DLD1 (cell line): ENCODE data around the gene ZDHHC16.
"Not testable (repeated sequence)": the region's sequence is repeated elsewhere in the genome, so short reads cannot be mapped to it uniquely, and the experiment has no call there.

Source experiments
- in situ Hi-C: cut with HindIII; loops from 2 replicates; pipeline ENCODE4 v1.10.0; 2017; ENCODE audit warnings: low sequenced_read_pairs

The ZDHHC16 gene

DNA sequence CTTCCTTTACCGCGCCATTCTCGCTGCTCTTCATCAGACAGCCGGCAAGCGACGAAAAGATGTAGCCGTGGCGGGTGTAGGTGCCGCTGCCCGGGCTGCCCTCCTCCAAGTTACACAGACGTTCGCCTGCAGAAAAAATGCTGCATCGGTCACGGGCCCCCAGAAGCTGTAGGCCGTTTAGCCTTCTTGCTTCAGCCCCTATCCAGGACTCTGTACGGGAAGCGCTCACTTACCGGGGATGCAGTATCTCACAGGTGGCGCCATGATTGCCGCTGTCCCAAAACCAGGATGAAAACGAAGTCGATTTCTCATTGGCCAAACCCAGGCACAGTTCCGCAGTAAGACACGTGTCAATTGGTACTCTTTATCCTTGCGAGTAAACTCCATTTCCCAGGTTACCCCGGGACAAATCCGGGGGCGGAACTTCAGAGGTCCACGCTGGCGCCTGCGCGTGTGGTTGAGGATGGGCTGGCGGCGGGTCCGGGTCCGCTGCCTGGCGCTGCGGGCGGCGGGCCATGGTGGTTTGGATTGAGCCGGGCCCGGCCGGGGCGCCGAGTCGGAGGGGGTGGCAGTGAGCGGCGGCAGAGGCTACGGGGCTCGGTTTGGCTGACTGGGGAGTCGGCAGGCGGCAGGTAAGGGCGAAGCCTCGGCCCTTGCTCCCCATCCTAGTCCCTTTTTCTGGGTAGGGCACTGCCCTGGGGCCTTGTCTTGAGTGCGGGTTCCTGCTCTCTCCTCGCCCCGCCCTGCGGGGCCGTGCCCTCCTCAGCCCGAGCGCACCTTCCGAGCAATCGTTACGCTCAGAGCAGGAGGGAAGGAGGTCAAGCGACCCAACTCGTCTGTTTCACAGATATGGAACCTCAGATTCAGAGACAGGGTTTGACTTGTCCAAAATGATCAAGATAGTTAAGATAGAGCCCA lies at the start of gene ZDHHC16, which contains the start of gene EXOSC1:
Gene ZDHHC16, plus strand, starts transcription at position 454 of the 918 bp plus-strand sequence. CDS start 5,501 bp downstream, outside the sequence.
Gene EXOSC1, minus strand, starts transcription at position 285 of the 918 bp plus-strand sequence. Its CDS starts 21 bp downstream, at position 264.
- in situ Hi-C loops: no loop called here

DNA sequence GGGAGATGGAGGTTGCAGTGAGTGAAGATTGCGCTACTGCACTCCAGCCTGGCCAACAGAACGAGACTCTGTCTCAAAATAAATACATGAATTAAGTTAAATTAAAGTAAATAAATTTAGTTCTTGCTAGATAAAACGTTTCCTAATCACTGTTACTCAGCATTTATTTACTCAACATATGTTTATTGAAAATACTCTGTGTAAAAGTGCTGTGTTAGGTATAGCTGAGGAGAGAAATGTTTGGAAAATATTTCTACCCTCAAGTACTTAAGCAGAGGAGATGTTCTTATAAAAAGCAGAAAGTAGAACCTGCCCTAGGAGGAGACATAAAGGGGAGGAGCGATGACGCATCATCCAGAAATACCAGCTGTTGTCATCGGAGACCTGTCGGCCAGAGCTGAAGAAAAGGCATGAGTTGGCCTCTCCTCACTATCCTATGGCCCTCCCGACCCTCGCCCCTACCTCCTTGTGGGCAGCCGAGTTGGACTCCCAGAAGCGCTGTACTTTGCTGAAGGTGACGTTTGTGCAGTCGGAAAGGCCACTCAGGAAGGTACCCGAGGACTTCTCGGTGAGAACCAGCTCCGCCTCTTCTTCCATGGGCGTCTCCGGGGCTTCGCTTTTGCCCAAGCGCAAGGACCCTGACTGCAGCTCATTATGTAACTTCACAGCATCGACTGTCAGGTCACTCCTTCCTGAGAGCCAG lies 46.0 kb upstream of the ZDHHC16 start:
- in situ Hi-C loops: no loop called here

DNA sequence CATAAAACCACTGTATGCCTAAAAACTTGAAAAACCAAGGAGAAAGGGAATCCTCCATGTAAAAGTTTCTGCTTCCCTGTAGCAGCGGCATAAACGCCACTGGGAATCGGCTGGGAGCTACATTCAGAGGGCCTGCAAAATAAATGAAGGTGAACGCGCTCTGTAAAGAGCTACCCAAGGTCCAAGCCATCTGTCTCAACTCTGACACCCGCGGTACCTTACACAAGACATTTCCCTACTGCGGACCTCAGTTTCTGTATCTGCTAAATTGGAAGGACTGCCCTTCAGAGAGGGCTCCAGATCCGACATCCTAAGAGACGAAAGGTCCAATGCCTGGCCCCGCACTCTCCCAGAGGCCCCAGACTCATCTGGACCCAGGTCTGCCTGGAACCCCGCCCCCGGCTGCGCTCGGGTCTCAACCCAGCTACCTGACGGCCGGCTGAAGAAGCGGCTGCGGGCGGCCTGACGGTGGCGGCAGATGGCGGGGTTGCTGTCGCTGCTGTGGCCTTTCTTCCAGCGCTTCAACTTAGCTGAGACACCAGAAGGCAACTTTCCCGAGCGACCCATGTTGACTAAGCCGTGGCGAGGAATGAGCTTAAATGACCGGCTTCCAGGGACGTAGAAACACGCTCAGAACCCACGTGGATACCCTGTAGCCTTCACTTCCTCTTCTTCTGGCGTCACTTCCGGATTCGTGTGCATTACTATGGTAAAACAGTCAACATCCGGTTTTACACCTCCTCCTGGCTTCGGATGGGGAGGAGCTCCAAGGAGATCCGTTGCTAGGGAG lies 45.1 kb upstream of the ZDHHC16 start, which contains the start of gene RRP12:
Gene RRP12, minus strand, starts transcription at position 676 of the 790 bp plus-strand sequence. Its CDS starts 109 bp downstream, at position 567.
- in situ Hi-C loops: no loop called here

DNA sequence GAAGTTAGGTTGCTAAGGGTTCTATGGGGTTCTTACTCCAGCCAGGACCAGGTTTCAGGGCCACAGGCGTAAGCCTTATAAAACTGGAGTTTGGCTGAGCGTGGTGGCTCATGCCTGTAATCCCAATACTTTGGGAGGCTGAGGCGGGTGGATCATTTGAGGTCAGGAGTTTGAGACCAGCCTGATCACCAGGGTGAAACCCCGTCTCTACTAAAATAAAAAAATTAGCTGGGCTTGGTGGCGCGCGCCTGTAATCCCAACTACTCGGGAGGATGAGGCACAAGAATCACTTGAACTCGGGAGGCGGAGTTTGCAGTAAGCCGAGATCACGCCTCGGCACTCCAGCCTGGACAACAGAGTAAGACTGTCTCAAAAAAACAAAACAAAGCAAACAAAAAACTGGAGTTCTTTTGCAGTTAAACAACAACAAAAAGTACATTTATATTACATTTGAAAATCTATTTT lies 44.5 kb upstream of the ZDHHC16 start:
- in situ Hi-C loops: no loop called here

DNA sequence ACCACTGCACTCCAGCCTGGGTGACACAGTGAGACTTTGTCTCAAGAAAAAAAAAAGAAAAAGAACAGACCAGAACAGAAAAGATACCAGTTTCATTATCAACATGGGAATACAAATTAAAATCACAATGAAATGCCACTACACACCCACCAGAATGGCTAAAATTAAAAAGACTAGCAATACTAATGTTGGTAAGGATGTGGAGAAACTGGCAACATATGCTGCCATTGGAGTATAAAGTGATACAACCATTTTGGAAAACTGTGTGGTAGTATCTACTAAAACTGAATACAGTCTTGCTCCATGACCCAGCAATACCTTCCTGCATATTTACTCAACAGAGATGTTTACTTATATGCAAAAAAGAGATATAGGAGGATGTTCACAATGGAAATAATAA lies 41.9 kb upstream of the ZDHHC16 start:
- in situ Hi-C loops: no loop called here

DNA sequence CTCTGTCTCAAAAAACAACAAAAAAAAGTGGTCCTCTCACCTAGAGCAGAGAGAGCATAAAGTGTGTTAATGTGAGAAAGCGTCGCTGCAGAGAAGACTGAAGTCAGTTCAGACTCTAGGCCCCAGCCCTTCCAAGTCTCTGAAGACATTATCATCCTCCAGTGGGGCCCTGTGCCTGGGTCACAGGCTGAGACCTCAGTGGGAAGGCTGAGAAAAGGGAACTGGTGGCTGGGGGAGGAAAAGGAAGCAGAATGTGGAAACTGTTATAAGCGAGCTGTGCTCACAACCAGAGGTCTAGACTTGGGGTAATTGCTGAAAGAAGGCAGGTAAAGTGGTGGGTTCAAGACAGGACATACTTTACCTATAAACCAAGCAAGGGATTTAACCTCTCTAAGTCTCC lies 39.9 kb upstream of the ZDHHC16 start:
- in situ Hi-C loops: no loop called here

DNA sequence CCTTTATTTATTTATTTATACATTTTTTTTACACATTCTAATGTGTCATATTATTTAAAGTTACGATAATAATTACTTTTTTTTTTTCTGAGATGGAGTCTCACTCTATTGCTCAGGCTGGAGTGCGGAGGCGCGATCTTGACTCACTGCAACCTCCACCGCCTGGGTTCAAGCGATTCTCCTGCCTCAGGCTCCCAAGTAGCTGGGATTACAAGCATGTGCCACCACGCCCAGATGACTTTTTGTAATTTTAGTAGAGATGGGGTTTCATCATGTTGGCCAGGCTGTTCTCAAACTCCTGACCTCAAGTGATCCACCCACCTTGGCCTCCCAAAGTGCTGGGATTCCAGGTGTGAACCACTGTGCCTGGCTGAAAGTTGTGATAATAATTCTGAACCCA lies 39.5 kb upstream of the ZDHHC16 start:
- in situ Hi-C loops: not testable (repeated sequence)

DNA sequence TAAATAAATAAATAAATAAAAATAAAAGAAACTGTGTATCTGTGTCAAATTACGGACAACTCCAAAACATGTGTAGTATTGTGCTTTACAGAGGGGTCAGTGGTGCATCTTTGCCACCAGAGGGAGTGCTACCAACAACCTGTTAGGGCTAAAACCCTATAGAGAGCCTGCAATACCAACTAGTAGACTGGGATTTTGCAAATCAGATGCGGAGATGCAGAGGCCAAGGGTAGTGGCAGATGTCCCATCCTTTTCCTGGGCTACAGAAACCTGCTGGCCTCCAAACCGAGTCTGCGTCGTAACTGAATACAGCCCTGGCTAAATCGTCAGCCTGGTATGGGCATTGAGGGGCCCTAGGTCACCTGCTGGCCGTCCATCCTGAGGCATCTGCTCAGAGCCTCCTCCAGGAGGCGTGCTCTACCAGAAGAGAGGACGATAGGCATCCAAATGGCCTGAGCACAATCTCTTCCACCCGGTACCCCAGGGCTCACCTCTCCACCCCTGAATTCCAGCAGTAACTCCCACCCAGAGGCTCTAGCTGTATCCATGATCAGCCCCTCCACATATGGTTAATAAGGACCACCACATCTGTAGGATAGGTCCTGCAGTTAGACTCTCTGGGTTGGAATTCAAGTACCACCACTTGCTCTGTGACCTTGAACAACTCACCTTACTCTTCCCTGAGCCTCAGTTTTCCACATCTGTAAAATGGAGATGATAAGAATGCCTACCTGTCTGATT lies 38.6 kb upstream of the ZDHHC16 start:
- in situ Hi-C loops: no loop called here

DNA sequence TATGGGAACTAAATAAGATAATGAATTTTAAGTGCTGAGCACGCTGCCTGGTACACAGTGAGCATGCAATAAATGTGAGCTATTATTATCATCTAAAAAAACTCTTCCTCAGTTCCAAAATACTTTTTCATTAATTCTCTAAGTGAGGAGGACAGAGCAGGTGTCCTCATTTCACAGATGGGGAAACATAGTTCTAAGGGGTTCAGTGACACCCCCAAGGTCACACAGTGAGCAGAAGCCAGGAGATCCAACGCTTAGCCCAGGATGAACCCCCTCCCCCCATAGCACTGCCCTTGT lies 38.1 kb upstream of the ZDHHC16 start:
- in situ Hi-C loops: no loop called here

DNA sequence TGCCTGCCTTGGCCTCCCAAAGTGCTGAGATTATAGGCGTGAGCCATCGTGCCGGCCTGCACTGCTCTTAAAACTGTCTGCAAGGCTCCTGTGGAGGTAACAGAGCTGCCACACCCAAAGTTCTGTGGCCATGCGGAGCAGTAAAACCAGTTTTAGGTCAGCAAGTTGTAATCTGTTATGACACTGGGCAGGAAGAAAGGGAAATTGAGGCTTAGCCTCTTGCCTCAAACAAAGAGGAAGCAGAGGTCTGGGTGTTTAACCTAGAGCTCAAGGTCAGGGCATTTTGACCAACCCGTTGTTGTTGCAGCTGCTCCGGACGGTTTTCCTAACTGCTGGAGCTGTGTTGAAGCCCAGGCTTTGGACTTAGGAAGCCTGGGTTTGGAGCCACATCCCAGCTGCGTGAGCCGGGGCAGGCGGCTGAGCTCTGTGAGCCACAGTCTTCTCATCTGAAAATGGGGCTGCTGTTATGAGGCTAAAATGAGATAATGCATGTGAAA lies 37.4 kb upstream of the ZDHHC16 start:
- in situ Hi-C loops: no loop called here

DNA sequence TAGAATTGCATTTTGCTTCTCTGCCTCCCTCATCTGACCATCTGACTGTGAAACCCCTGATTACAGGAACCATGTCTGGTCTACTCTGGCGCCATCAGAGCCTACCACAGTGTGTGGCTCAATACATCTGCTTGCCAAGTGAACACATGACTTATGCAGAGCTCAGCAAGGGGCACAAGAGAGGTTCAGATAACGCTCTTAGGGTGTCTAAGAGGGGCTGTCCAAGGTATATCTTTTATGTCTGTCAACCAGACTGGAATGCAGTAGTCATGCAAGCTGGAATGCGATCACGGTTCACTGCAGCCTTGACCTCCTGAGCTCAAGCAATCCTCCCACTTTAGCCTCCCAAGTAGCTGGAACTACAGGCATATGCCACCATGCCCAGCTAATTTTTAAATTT lies 34.6 kb upstream of the ZDHHC16 start:
- in situ Hi-C loops: no loop called here

DNA sequence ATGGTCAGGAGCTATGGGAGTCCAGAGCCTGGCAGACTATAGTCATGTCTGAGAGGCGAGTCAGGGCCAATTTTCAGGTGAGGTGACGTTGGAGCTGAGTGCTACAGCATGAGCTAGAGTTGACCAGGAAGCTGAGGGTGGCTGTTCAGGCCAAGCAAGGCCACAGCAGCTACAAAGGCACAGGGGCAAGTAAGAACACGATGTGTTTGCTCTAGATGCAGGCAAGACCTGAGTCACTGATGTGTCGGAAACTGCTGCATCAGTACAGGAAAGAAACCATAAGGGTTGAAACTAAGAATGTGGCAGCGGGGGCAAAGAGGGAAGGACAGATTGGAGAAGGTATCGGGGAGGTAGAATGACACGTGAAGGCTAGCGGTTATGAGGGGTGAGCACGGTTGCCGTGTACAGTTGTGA lies 33.1 kb upstream of the ZDHHC16 start:
- in situ Hi-C loops: no loop called here

DNA sequence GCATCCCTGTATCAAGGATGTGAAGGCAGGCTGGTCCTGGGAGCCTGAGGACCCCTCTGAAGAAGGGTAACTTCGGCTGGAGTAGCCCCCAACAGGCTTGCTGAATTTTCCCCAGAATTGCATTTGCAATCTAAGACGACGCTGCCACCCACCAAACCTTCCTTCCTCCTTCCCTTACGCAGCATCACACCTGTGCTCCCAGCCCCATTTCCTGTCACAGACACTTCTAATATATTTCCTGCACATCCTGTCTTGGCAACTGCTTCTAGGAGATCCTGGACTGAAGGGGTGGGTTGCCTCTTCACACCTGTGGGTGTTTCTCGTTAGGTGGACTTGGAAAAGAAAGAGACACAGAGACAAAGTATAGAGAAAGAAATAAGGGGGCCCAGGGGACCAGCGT lies 29.4 kb upstream of the ZDHHC16 start:
- in situ Hi-C loops: no loop called here

DNA sequence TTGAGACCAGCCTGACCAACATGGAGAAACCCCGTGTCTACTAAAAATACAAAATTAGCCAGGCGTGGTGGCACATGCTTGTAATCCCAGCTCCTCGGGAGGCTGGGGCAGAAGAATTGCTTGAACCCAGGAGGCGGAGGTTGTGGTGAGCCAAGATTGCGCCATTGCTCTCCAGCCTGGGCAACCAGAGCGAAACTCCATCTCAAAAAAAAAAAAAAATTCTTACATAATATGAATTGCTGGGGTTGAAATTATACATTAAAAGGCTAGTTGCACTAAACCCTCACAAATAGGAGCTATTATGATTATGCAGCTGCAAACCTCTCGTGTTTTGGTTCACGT lies 22.2 kb upstream of the ZDHHC16 start:
- in situ Hi-C loops: not testable (repeated sequence)

DNA sequence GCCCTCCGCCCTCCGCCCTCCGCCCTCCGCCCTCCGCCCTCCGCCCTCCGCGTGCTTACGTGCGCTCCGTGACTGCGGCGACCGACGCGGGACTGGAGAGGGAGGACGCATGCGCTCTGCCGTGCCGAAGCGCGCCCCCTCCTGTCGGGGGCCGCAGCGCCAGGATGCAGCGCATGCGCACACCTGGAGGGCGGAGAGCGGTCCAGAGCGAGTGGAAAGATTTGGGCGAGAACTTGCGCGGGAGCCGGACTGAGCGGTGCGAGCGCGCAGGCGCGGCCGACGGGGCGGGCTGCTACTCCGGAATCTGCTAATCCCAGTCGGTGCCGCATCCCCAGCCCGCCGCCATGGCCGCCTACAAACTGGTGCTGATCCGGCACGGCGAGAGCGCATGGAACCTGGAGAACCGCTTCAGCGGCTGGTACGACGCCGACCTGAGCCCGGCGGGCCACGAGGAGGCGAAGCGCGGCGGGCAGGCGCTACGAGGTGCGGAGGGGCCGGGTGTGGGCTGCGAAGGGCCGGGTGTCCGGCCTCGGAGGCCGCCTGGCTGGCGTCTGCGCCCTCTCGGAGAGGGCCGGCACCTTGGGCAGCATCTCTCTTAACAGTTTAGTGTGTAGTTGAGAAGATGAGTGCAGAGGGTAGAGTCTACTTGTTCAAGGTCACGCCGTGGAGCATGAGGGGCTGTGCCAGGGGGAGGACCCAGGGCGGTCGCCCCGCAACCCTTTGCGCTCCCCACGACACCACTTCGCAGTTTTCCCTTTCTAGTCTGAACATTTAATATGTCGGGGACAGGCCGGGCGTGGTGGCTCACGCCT lies 19.8 kb upstream of the ZDHHC16 start, which contains the start of gene PGAM1:
Gene PGAM1, plus strand, starts transcription at position 228 of the 812 bp plus-strand sequence. Its CDS starts 117 bp downstream, at position 345.
- in situ Hi-C loops: no loop called here

DNA sequence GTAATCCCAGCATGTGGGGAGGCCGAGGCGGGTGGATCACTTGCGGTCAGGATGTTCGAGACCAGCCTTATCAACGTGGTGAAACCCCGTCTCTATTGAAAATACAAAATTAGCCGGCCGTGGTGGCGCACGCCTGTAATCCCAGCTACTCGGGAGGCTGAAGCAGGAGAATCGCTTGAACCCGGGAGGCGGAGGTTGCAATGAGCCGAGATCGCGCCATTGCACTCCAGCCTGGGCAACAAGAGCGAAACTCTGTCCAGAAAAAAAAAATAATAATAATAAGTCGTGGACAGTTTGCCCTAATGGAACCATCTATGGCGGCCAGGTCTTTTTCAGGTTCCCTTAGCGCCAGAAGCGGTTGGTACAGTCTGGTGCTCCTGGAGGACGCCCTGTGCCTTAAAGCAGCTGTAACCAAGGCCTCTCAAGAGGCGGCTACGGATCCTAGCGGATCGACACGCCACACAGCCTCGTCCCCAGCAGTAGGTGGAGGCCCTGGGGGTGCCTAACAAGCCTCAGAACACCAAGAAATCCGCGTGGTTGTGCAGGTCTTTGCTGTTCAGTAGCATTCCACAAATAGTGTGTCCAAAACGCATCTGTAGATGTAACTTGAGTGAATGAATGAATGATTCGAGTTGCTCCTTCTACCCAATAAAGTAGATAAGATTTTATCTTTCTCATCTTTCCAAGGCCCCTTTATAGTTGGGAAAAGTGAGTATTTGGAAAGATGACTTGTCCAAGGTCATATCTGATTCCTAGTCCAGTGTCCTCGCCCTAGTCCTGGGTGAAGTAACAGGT lies 19.0 kb upstream of the ZDHHC16 start:
- in situ Hi-C loops: no loop called here

DNA sequence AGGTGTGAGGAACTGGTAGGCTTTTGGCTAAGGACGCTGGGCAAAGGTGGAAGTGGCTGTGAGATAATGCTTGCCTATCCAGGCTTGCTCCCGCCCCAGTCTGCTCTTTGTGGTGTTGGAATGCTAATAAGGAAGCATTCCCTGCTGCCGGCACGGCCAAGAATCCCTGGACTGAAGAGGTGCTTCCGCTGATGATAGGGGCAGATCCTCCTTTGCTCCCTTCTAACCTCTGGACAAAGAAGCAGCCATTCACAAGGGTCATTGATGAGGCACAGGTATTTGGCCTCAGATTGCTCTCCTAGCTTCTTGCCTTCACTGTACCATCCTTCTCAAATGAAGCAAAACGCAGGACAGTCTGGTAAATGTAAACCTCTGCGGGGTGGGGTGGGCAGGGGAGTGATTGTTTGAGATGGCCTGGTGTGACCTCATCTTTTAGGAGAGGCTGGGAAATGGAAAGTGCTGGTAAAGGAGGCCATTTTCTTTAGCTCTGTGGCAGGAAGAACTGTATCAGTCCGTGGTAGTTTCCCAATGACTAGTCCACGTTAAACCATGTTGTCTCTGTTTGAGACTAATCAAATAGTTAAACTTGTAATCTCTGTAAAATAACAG lies 18.3 kb upstream of the ZDHHC16 start:
- in situ Hi-C loops: no loop called here

DNA sequence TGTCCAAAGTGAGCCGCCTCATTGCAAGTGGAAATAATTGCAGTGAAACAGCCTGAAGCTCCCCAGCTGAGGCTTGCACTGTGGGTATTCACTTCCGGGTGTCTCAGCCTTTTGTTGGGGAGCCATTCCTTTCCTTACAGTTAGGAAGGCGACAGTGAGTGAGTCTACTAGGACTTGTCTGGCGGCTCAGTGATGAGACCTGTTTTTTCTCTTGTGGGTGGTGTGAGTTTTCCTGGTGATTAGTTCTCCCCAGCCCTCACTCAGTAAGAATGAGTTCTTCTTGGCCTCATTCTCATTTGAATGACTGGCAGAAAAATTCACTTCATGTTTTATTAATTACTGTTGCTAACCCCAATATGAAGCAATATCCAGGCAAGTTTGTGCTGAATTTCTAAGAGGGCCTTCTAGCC lies 17.4 kb upstream of the ZDHHC16 start:
- in situ Hi-C loops: no loop called here
